ENCODE results near the gene PGBD5. TPM values are rescaled to one million over a fixed set of nuclear protein-coding genes. Genes with fewer than 3 reads are reported as not detected.

PGBD5 gene
- total RNA-seq, 1 donor from 2014 or later = 0.07 TPM

DNA sequence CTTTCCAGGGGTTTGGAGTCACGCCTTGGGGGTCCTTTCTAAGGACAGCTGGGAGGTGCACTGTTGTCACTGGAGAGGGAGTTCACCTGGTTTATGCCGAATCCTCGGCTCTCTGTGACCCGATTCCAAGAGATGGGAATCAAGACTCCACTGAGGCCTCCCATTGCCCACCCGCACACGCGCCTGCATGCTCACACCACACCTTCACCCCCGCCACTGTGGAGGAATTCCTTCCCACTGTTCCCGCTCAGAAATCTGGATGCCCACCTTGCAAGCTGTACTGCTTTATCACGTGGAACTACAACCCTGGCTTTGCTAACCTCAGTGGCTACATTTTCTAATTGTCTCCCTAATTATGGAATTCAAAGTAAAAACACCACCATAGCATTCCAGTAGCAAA lies 29.2 kb downstream of the PGBD5 start:
- DNase-seq (ENCODE audit: low read depth, low spot score) = no peak

- DNase-seq (ENCODE audit: low read depth, low spot score) = no peak
Observed at GRCh38 chr1:230395932-230396331, 30.2 kb downstream of the PGBD5 start.

- DNase-seq (ENCODE audit: low read depth, low spot score) = no peak
Observed at GRCh38 chr1:230394741-230395140, 31.4 kb downstream of the PGBD5 start.

- DNase-seq (ENCODE audit: low read depth, low spot score) = no peak
Observed at GRCh38 chr1:230394134-230394533, 32.0 kb downstream of the PGBD5 start.

DNA sequence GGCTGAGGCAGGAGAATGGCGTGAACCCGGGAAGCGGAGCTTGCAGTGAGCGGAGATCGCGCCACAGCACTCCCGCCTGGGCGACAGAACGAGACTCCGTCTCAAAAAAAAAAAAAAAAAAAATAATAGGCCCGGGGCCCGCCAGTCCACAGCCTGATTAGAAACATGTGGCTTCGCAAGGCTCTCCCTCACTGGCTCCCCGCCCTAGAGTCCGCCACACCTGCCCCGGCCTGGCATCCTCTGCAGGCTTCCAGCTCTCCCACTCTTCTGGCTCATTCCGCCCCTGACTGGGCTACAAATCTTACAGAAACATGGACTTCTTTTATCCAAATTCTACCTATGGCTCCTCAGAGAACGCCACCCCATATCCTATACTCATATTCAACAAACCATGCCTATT lies 32.4 kb downstream of the PGBD5 start:
- DNase-seq (ENCODE audit: low read depth, low spot score) = no peak

- no peak for DNase-seq (ENCODE audit: low read depth, low spot score)
Observed at GRCh38 chr1:230392920-230393521, 33.1 kb downstream of the PGBD5 start.

DNA sequence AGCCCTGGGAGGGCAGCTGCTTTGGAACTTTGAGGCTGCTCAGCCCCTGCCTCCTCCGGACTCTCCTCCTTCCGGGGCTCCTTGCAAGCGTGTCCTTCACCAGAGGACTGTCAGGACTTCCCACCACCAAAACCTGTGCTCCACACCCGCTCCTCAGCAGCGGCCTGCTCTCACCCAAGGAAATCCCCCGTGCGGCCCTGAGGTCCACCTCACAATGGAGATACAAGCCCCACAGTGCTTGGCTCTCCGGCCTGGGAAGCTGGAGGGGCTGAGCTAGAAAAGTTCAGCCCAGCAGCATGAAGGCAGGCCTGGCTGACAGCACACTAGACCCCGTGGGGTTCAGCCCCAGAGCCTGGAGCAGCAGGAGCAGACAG lies 33.6 kb downstream of the PGBD5 start:
- DNase-seq (ENCODE audit: low read depth, low spot score) = no peak

DNA sequence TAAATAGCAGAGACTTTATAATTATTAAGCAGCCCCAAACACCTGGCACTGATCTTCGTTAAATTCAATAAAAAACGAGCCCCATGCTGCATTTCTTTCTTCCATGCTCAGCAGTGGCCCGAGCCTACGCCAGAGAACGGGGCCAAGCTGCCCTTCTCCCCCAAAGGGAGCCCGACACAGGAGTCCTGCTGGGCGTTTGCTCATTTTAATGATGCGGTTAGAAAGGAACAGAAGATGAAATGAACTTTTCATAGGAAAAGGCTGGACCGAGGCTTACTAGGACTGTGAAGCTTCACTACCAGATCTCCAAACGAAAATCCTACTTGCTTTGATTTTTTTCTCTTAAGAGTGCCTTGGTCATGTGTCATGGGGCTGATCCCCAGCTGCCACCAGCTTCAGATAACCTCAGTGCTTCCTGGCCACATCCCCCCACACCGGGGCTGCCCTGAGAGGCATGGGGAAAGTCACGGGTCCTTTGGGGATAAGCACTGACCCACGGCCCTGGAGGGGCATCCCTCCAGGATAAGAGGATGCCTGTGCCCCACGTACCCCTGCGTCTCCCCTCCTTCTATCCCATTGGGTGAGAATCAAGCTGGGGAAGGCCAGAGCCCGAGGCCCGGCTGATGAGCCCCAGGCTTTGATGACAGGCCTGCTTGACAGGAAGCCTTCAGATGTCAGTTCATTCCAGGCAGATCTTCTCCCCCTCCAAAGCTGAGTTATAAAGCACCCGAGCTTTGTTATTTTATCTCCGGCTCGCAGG lies 34.2 kb downstream of the PGBD5 start:
- DNase-seq (ENCODE audit: low read depth, low spot score) = no peak

- DNase-seq (ENCODE audit: low read depth, low spot score) = no peak
Observed at GRCh38 chr1:230390371-230390770, 35.8 kb downstream of the PGBD5 start.

DNA sequence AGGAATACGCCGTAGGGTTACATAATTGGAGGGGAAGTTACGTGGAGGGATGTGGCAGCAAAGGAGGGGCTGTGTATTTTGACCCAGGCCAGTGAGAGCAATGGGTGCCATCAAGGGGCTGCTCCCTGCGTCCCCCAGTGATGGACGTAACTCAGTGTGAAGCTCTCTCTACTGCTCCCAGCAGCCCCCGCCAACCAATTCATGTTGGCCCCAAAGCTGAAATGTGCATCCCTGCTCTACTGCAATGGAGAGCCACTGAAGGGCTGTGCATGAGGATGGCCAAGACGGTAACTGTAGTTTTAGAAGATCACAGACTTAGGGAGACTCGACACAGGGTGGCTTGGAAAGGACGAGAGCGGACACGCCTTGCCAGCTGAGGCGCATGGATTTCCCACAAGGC lies 38.3 kb downstream of the PGBD5 start:
- DNase-seq (ENCODE audit: low read depth, low spot score) = no peak

DNA sequence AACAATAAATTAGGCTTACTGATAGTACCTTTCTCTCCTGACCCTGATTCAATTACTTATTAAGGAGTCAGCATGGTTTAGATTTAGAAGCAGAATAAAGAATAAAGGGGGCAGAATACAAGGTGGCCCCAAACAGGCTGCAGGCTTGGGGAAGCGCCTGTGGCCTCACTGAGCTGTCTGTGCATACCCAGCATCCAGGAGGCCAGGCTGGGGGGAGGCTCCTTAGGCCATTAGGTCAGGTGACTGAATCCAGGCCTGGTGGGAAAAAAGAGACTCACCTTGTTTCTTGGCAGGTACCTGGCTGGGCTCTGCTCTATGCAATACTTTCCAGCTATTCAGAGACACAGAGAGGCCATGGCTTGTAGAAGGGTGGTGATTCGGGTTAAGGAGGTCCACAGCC lies 38.8 kb downstream of the PGBD5 start:
- DNase-seq (ENCODE audit: low read depth, low spot score) = no peak

DNA sequence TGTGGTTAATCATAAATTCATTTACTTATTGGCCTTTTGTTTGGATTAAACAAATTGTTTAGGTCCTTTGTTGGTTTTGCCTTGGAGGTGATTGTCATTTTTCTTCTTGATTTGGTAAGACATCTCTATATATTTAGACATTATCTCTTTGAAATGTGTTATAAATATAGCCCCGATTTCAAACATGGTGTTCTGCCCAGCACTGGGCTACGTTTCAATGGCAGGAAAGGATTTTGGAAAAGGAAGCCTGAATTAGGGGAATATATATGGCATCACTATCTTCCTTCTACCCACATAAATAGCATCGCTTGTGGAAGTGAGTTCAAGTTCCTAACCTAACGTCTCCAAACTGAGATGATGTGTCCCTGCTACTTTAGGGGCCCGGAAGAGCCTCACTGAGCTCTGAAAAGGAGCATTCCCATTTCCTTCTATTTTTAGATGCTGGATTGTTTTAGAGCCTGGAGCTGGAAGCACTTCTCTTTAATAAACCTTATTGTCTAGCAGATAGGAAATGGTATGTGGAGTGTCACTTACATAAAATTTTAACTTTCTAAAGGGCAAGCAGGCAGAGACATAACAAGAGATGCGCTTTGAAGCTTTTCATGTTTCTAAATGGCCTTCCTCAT lies 39.4 kb downstream of the PGBD5 start:
- DNase-seq (ENCODE audit: low read depth, low spot score) = no peak

DNA sequence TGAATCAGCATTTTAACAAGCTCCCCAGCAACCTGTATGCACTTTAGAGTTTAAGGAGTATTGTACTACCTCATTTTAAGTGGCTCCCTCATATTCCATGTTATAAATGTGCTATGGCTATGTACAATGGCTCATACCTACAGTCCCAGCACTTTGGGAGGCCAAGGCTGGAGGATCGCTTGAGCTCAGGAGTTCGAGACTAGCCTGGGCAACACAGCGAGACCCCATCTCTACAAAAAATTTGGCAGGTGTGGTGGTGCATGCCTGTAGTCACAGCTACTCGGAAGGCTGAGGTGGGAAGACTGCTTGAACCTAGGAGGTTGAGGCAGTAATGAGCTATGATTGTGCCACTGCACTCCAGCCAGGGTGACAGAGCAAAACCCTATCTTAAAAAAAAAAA lies 40.2 kb downstream of the PGBD5 start:
- DNase-seq (ENCODE audit: low read depth, low spot score) = no peak

DNA sequence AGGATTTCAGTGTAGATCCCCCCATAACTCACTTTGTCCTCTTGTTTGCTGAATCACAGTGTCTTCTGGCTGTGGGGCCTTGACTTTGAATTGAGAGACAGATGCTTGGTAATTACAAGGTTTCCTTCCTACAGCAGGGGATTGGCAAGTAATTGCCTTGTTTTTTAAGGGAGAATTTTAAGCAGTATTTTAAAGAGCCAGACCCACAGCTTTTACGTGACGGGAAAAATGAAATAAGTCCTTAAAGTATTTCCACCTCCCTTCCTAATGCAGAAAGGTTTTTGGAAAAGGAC lies 41.0 kb downstream of the PGBD5 start:
- no peak for DNase-seq (ENCODE audit: low read depth, low spot score)

DNA sequence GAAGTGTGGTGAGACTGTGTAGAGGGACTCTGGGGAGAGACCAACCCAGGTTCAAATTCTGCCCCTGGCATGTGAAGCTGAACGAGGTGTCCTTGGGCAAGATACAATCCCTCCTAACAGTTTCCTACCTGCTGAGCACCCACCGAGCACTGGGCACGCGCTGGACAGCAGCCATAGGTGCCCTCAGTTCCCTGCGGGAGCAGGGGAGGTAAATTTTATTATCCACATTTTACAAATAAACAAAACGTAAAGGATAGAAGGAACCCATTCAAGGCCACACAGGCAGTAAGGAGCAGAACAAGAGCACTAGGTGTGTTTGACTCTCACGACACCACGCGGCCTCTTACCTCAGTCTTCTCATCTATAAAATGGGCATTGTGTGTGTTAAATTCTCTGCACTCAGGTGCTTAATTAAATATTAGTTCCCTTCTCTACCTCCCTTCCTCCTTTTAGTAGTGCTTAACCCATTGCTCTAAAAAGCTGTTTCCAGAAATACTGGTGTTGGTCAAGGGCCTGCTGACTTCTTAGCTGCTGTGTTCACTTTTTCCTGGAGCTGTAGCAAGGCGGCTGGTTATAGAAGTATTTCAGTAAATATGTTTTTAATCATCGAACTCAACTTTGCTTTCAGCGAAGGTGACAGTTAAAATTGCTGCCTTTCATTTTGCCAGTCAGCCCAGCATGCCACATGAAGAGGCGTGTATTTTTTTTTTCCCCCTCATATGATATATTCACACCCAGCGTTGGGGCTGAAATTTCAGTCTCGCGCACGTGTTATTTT lies 41.6 kb downstream of the PGBD5 start:
- no peak for DNase-seq (ENCODE audit: low read depth, low spot score)

- DNase-seq (ENCODE audit: low read depth, low spot score) = no peak
Observed at GRCh38 chr1:230383425-230383824, 42.7 kb downstream of the PGBD5 start.

DNA sequence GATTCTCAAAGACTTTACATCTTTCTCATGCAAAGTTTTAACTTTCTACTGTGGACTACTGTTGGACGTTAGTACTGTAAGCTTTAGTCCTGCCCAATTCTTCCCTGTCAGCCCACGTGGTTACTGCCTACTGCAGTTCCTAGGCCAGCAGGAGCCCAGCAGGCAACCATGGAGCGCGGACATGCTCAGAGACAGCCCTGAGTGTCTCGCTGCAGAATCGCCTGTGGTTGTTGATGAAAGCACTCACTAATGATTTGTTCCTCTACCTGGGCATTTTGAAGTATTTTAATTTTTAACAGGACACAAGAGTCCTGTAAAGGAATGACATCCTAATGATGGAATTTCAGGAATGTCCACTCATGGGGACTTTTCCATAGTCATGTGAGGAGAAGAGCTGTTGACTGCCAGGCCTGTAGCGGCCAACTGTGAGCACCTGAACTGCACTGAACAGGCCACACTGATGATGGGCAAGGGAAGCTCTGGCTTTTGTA lies 44.1 kb downstream of the PGBD5 start:
- no peak for DNase-seq (ENCODE audit: low read depth, low spot score)

DNA sequence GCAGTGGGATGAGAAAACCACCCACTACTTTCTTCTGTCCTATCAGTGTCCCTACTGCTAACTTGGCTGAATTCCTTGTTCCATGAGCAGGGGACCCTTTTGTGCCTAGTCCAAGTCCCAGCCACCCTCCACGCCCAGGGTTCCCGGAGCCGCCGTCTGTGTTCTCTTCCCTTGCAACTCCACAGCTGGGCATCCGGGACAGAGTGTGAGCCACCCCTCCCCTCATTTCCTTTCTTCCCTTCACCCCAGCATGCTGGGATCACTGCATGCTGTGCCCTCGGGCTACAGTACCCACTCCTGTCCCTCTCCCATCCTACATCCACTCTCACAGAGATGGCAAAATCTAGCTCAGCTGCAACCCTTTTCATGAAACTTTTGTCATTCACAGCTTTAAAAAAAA lies 44.5 kb downstream of the PGBD5 start:
- no peak for DNase-seq (ENCODE audit: low read depth, low spot score)

- no peak for DNase-seq (ENCODE audit: low read depth, low spot score)
Observed at GRCh38 chr1:230381049-230381467, 45.1 kb downstream of the PGBD5 start.

- no peak for DNase-seq (ENCODE audit: low read depth, low spot score)
Observed at GRCh38 chr1:230379928-230380327, 46.2 kb downstream of the PGBD5 start.

- no peak for DNase-seq (ENCODE audit: low read depth, low spot score)
Observed at GRCh38 chr1:230379462-230379861, 46.7 kb downstream of the PGBD5 start.

DNA sequence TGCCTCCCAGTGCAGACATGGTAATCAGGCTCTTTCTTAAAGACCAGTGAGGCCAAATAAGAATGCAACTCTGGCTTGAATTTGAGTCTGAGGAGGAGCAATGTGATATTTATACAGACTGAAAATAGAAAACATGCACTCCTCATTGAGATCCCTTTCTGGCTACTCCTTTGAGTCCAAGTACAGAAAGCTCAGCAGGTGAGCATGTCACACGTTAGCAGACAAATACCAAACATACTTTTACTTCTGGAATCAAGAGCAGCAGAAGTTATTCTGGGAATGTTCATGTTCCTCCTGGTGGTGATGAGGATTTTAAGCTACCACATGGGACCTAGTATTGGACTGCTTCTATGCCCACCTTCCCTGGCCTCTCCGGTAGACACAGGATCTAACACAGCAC lies 48.3 kb downstream of the PGBD5 start:
- DNase-seq (ENCODE audit: low read depth, low spot score) = no peak
